ENCODE data around the gene CAND2.
"Not testable (repeated sequence)": the region's sequence is repeated elsewhere in the genome, so short reads cannot be mapped to it uniquely, and the experiment has no call there.

DNA sequence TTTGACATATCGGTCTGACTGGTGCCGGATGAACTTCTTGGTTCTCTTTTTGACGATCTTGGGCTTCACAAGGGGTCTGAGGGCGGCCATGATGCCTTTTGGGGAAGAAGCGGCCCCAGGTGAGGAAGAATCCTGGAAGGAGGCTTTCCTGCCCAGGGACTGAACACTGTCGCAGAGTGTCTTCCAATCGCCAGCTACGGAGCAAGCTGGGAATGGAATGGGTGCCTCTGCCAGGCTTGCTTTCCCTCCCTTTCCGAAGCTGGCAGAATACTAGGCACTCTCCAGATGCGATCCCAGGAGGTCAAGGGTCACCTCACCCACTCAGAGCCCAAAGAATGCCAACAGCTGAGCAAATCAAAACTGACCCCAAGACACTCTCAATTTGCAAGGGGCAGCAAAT lies 43.7 kb downstream of the CAND2 start:
- TF ChIP-seq, protein P1, sequence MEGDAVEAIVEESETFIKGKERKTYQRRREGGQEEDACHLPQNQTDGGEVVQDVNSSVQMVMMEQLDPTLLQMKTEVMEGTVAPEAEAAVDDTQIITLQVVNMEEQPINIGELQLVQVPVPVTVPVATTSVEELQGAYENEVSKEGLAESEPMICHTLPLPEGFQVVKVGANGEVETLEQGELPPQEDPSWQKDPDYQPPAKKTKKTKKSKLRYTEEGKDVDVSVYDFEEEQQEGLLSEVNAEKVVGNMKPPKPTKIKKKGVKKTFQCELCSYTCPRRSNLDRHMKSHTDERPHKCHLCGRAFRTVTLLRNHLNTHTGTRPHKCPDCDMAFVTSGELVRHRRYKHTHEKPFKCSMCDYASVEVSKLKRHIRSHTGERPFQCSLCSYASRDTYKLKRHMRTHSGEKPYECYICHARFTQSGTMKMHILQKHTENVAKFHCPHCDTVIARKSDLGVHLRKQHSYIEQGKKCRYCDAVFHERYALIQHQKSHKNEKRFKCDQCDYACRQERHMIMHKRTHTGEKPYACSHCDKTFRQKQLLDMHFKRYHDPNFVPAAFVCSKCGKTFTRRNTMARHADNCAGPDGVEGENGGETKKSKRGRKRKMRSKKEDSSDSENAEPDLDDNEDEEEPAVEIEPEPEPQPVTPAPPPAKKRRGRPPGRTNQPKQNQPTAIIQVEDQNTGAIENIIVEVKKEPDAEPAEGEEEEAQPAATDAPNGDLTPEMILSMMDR (IDR thresholded peaks at IDR 0.05), result not testable (repeated sequence)
- not testable (repeated sequence) for TF ChIP-seq POLR2A (IDR thresholded peaks at IDR 0.05)
